Measurements from ENCODE around the gene SRSF4. TPM values are rescaled to one million over a fixed set of nuclear protein-coding genes. Genes with fewer than 3 reads are reported as not detected.

Gene SRSF4
- total and polyA plus RNA-seq, 4 experiments from 2014 or later = 60.2 to 104 (median 85.1) TPM

GRCh38 chr1:29128739-29129138 is 53.0 kb downstream of the SRSF4 start:
- Mint-ChIP-seq H3K9me3 (peaks cover 0 to 4% (median 0%) of the 10 kb centered on the region in 8 donors), H3K27me3 (peaks cover 4 to 18% of the 10 kb centered on the region in 2 donors), H3K4me1 (peaks cover 2 to 9% (median 4%) of the 10 kb centered on the region in 4 donors), H3K27ac (no peak overlapping the region), H3K36me3 (peaks cover 0 to 2% of the 10 kb centered on the region in 2 donors), H3K4me3 (no peak overlapping the region)
- Histone ChIP-seq H3K27ac (ENCODE audit: low read depth, low read length) (no peak overlapping the region), H3K4me1 (ENCODE audit: insufficient read depth, low read length) (no peaks in the 10 kb centered on the region), H3K27me3 (ENCODE audit: insufficient read depth, low read length) (no peaks in the 10 kb centered on the region), H3K9me3 (ENCODE audit: control insufficient read depth in 1 of 2, low read length in 2 of 2) (no peaks in the 10 kb centered on the region), H3K36me3 (ENCODE audit: insufficient read depth, low read length) (no peaks in the 10 kb centered on the region), H3K4me3 (ENCODE audit: low read length in 2 of 2) (no peak overlapping the region)
- POLR2A ChIA-PET (ENCODE audit: partially characterized antibody) = no interaction called here
- intact Hi-C loops (cut with micrococcal nuclease) = loop anchor here (10.0 kb wide), 1 partner anchor 56 kb away; the partner anchor contains the start of gene SRSF4
- CTCF ChIA-PET (ENCODE audit: partially characterized antibody) = interaction anchor here (0.6 to 1.0 kb wide), 3 partner anchors 11 to 73 kb away, joined by 3 read pairs; no protein-coding TSS in a partner anchor
- no peak for DNase-seq

GRCh38 chr1:29126198-29126597 is 55.5 kb downstream of the SRSF4 start:
- CTCF ChIA-PET (ENCODE audit: partially characterized antibody) = interaction anchor here (1.1 kb wide), 1 partner anchor 76 kb away, joined by 5 read pairs; no protein-coding TSS in a partner anchor
- no peak overlapping the region for H3K4me3 ChIP-seq (ENCODE audit: low read length in 2 of 2)
- H3K27me3 ChIP-seq (ENCODE audit: insufficient read depth, low read length) = no peaks in the 10 kb centered on the region
- Mint-ChIP-seq H3K27me3 (peaks cover 5 to 15% of the 10 kb centered on the region in 2 donors), H3K36me3 (peaks cover 0 to 2% of the 10 kb centered on the region in 2 donors), H3K9me3 (peaks cover 0 to 4% (median 0%) of the 10 kb centered on the region in 8 donors), H3K4me1 (peaks cover 2 to 15% (median 7%) of the 10 kb centered on the region in 4 donors), H3K4me3 (peak overlapping the region in 7 of 8 donors; percentile 79 to 94 (median 81)), H3K27ac (peak overlapping the region in 1 of 7 donors; percentile 80)
- no peak overlapping the region for H3K27ac ChIP-seq (ENCODE audit: low read depth, low read length)
- DNase-seq = no peak
- peaks cover 20% of the 10 kb centered on the region for H3K4me1 ChIP-seq (ENCODE audit: insufficient read depth, low read length)
- POLR2A ChIA-PET (ENCODE audit: partially characterized antibody) = interaction anchor here (0.9 kb wide), 1 partner anchor 621 kb away, joined by 3 read pairs; no protein-coding TSS in a partner anchor
- H3K36me3 ChIP-seq (ENCODE audit: insufficient read depth, low read length) = no peaks in the 10 kb centered on the region
- H3K9me3 ChIP-seq (ENCODE audit: control insufficient read depth in 1 of 2, low read length in 2 of 2) = no peaks in the 10 kb centered on the region
- intact Hi-C loops (cut with micrococcal nuclease) = loop anchor here (10.0 kb wide), 1 partner anchor 59 kb away; the partner anchor contains the start of gene SRSF4

GRCh38 chr1:29125788-29126187 is 55.9 kb downstream of the SRSF4 start:
- Mint-ChIP-seq H3K27me3 (peaks cover 5 to 15% of the 10 kb centered on the region in 2 donors), H3K36me3 (peaks cover 0 to 2% of the 10 kb centered on the region in 2 donors), H3K27ac (peak overlapping the region in 1 of 7 donors; percentile 80), H3K9me3 (peaks cover 0 to 4% (median 0%) of the 10 kb centered on the region in 8 donors), H3K4me1 (peaks cover 2 to 15% (median 8%) of the 10 kb centered on the region in 4 donors), H3K4me3 (peak overlapping the region; percentile 76 to 94 (median 80))
- intact Hi-C loops (cut with micrococcal nuclease) = loop anchor here (10.0 kb wide), 1 partner anchor 59 kb away; the partner anchor contains the start of gene SRSF4
- no peaks in the 10 kb centered on the region for H3K9me3 ChIP-seq (ENCODE audit: control insufficient read depth in 1 of 2, low read length in 2 of 2)
- H3K27me3 ChIP-seq (ENCODE audit: insufficient read depth, low read length) = no peaks in the 10 kb centered on the region
- ChIA-PET CTCF (ENCODE audit: partially characterized antibody) (interaction anchor here (1.1 kb wide), 1 partner anchor 76 kb away, joined by 5 read pairs; no protein-coding TSS in a partner anchor), POLR2A (ENCODE audit: partially characterized antibody) (interaction anchor here (0.9 kb wide), 1 partner anchor 620 kb away, joined by 3 read pairs; no protein-coding TSS in a partner anchor)
- H3K4me3 ChIP-seq (ENCODE audit: low read length in 2 of 2) = no peak overlapping the region
- H3K27ac ChIP-seq (ENCODE audit: low read depth, low read length) = no peak overlapping the region
- no peak for DNase-seq
- peaks cover 24% of the 10 kb centered on the region for H3K4me1 ChIP-seq (ENCODE audit: insufficient read depth, low read length)
- no peaks in the 10 kb centered on the region for H3K36me3 ChIP-seq (ENCODE audit: insufficient read depth, low read length)

- ChIA-PET CTCF (ENCODE audit: partially characterized antibody) (interaction anchor here (1.7 kb wide), 1 partner anchor 12 kb away, joined by 8 read pairs; no protein-coding TSS in a partner anchor), POLR2A (ENCODE audit: partially characterized antibody) (interaction anchor here (0.9 kb wide), 1 partner anchor 620 kb away, joined by 3 read pairs; no protein-coding TSS in a partner anchor)
- Mint-ChIP-seq H3K9me3 (peaks cover 0 to 4% (median 0%) of the 10 kb centered on the region in 8 donors), H3K27me3 (peaks cover 5 to 16% of the 10 kb centered on the region in 2 donors), H3K36me3 (peaks cover 0 to 2% of the 10 kb centered on the region in 2 donors), H3K4me3 (peak overlapping the region; percentile 76 to 94 (median 80)), H3K4me1 (peaks cover 2 to 16% (median 10%) of the 10 kb centered on the region in 4 donors), H3K27ac (peak overlapping the region in 1 of 7 donors; percentile 80)
- no peak overlapping the region for H3K27ac ChIP-seq (ENCODE audit: low read depth, low read length)
- no peak for DNase-seq
- no peaks in the 10 kb centered on the region for H3K27me3 ChIP-seq (ENCODE audit: insufficient read depth, low read length)
- H3K36me3 ChIP-seq (ENCODE audit: insufficient read depth, low read length) = no peaks in the 10 kb centered on the region
- intact Hi-C loops (cut with micrococcal nuclease) = loop anchor here (10.0 kb wide), 1 partner anchor 60 kb away; the partner anchor contains the start of gene SRSF4
- H3K9me3 ChIP-seq (ENCODE audit: control insufficient read depth in 1 of 2, low read length in 2 of 2) = no peaks in the 10 kb centered on the region
- H3K4me1 ChIP-seq (ENCODE audit: insufficient read depth, low read length) = peaks cover 25% of the 10 kb centered on the region
- no peak overlapping the region for H3K4me3 ChIP-seq (ENCODE audit: low read length in 2 of 2)
Observed at GRCh38 chr1:29125237-29125641, 56.5 kb downstream of the SRSF4 start.

- peak overlapping the region; percentile 60 to 80 (median 74) for H3K4me3 Mint-ChIP-seq
- DNase-seq = peak; percentile 45 to 64 (median 52)
- intact Hi-C loops (cut with micrococcal nuclease) = loop anchor here (10.0 kb wide), 1 partner anchor 60 kb away; the partner anchor contains the start of gene SRSF4
- no peaks in the 10 kb centered on the region for H3K36me3 ChIP-seq (ENCODE audit: insufficient read depth, low read length)
- H3K27ac Mint-ChIP-seq = no peak overlapping the region
- ChIA-PET POLR2A (ENCODE audit: partially characterized antibody) (interaction anchor here (0.6 to 1.3 kb wide), 5 partner anchors 10 to 543 kb away, joined by 3 to 8 read pairs (median 4); partner anchors contain the start of gene SRSF4), CTCF (ENCODE audit: partially characterized antibody) (interaction anchor here (1.2 to 1.7 kb wide), 2 partner anchors 11 to 243 kb away, joined by 4 to 8 read pairs; no protein-coding TSS in a partner anchor)
- H3K4me3 ChIP-seq (ENCODE audit: low read length in 2 of 2) = peak overlapping the region; percentile 52 to 55
- H3K4me1 Mint-ChIP-seq = peaks cover 3 to 21% (median 10%) of the 10 kb centered on the region in 4 donors
- H3K27ac ChIP-seq (ENCODE audit: low read depth, low read length) = peak overlapping the region; percentile 0
- peaks cover 5 to 19% of the 10 kb centered on the region in 2 donors for H3K27me3 Mint-ChIP-seq
- H3K36me3 Mint-ChIP-seq = peaks cover 2 to 8% of the 10 kb centered on the region in 2 donors
- peaks cover 25% of the 10 kb centered on the region for H3K4me1 ChIP-seq (ENCODE audit: insufficient read depth, low read length)
- H3K27me3 ChIP-seq (ENCODE audit: insufficient read depth, low read length) = no peaks in the 10 kb centered on the region
- H3K9me3 ChIP-seq (ENCODE audit: control insufficient read depth in 1 of 2, low read length in 2 of 2) = no peaks in the 10 kb centered on the region
- peaks cover 0 to 4% (median 0%) of the 10 kb centered on the region in 8 donors for H3K9me3 Mint-ChIP-seq
Observed at GRCh38 chr1:29124366-29125236, 57.1 kb downstream of the SRSF4 start.

- Histone ChIP-seq H3K4me1 (ENCODE audit: insufficient read depth, low read length) (peaks cover 25% of the 10 kb centered on the region), H3K36me3 (ENCODE audit: insufficient read depth, low read length) (no peaks in the 10 kb centered on the region), H3K9me3 (ENCODE audit: control insufficient read depth in 1 of 2, low read length in 2 of 2) (no peaks in the 10 kb centered on the region), H3K27ac (ENCODE audit: low read depth, low read length) (peak within 1 kb of the TSS; percentile 0), H3K27me3 (ENCODE audit: insufficient read depth, low read length) (no peaks in the 10 kb centered on the region), H3K4me3 (ENCODE audit: low read length in 2 of 2) (peak within 1 kb of the TSS; percentile 52 to 55)
- ChIA-PET POLR2A (ENCODE audit: partially characterized antibody) (interaction anchor here (0.6 to 1.3 kb wide), 6 partner anchors 10 to 542 kb away, joined by 3 to 8 read pairs (median 4); partner anchors contain the start of gene SRSF4), CTCF (ENCODE audit: partially characterized antibody) (interaction anchor here (0.6 to 1.7 kb wide), 3 partner anchors 11 to 242 kb away, joined by 3 to 8 read pairs (median 4); no protein-coding TSS in a partner anchor)
- Mint-ChIP-seq H3K36me3 (peaks cover 9 to 13% of the 10 kb centered on the region in 2 donors), H3K27ac (peak within 1 kb of the TSS in 1 of 7 donors; percentile 36), H3K9me3 (peaks cover 0 to 5% (median 0%) of the 10 kb centered on the region in 8 donors), H3K4me3 (peak within 1 kb of the TSS; percentile 77 to 82 (median 80)), H3K4me1 (peaks cover 3 to 21% (median 11%) of the 10 kb centered on the region in 4 donors), H3K27me3 (peaks cover 5 to 19% of the 10 kb centered on the region in 2 donors)
- intact Hi-C loops (cut with micrococcal nuclease) = loop anchor here (10.0 kb wide), 1 partner anchor 61 kb away; the partner anchor contains the start of gene SRSF4
- no peak for DNase-seq
Observed at GRCh38 chr1:29123887-29124365, 57.8 kb downstream of the SRSF4 start, which contains the start of gene TMEM200B. TMEM200B (minus strand) TSS chr1:29123903; CDS start chr1:29121828, 2,075 bp downstream.

Data from CD4-positive, alpha-beta memory T cell (primary cell).